ENCODE measurements around the gene ACER3.
"Not testable (repeated sequence)": the region's sequence is repeated elsewhere in the genome, so short reads cannot be mapped to it uniquely, and the experiment has no call there.

Gene ACER3

GRCh38 chr11:76837696-76838677, 22.7 kb upstream of the ACER3 start:
- no peak for DNase-seq

- DNase-seq = peak; percentile 62
Observed at GRCh38 chr11:76838678-76839068, 22.0 kb upstream of the ACER3 start.

GRCh38 chr11:76839311-76839710, 21.4 kb upstream of the ACER3 start:
- DNase-seq = no peak

- no peak for DNase-seq
Observed at GRCh38 chr11:76841923-76842452, 18.7 kb upstream of the ACER3 start.

GRCh38 chr11:76843907-76844306, 16.8 kb upstream of the ACER3 start:
- no peak for DNase-seq

- DNase-seq = no peak
Observed at GRCh38 chr11:76844511-76844910, 16.2 kb upstream of the ACER3 start.

- DNase-seq = no peak
Observed at GRCh38 chr11:76845069-76845468, 15.6 kb upstream of the ACER3 start.

- no peak for DNase-seq
Observed at GRCh38 chr11:76846441-76846840, 14.3 kb upstream of the ACER3 start.

- no peak for DNase-seq
Observed at GRCh38 chr11:76849376-76849775, 11.3 kb upstream of the ACER3 start.

GRCh38 chr11:76850130-76850529, 10.6 kb upstream of the ACER3 start:
- no peak for DNase-seq

- DNase-seq = no peak
Observed at GRCh38 chr11:76850815-76851214, 9.9 kb upstream of the ACER3 start.

- no peak for DNase-seq
Observed at GRCh38 chr11:76854709-76855108, 6.0 kb upstream of the ACER3 start.

GRCh38 chr11:76855670-76856069, 5.0 kb upstream of the ACER3 start:
- DNase-seq = not testable (repeated sequence)

- DNase-seq = no peak
Observed at GRCh38 chr11:76856106-76856505, 4.6 kb upstream of the ACER3 start.

- DNase-seq = no peak
Observed at GRCh38 chr11:76856571-76856970, 4.1 kb upstream of the ACER3 start.

GRCh38 chr11:76857781-76858410, 2.8 kb upstream of the ACER3 start:
- no peak for DNase-seq

- no peak for DNase-seq
Observed at GRCh38 chr11:76859708-76860227, 950 bp upstream of the ACER3 start.

- DNase-seq = no peak
Observed at GRCh38 chr11:76861490-76861953, 804 bp downstream of the ACER3 start.

GRCh38 chr11:76862794-76863193, 2.1 kb downstream of the ACER3 start:
- not testable (repeated sequence) for DNase-seq

- no peak for DNase-seq
Observed at GRCh38 chr11:76863196-76863777, 2.6 kb downstream of the ACER3 start.

GRCh38 chr11:76872959-76873827, 12.5 kb downstream of the ACER3 start:
- no peak for DNase-seq

GRCh38 chr11:76878014-76878413, 17.3 kb downstream of the ACER3 start:
- no peak for DNase-seq
